ENCODE results near the gene CLCF1. TPM values are rescaled to one million over a fixed set of nuclear protein-coding genes. Genes with fewer than 3 reads are reported as not detected.

The CLCF1 gene
- total RNA-seq, 1 donor from 2014 or later, result 0.51 TPM

DNA sequence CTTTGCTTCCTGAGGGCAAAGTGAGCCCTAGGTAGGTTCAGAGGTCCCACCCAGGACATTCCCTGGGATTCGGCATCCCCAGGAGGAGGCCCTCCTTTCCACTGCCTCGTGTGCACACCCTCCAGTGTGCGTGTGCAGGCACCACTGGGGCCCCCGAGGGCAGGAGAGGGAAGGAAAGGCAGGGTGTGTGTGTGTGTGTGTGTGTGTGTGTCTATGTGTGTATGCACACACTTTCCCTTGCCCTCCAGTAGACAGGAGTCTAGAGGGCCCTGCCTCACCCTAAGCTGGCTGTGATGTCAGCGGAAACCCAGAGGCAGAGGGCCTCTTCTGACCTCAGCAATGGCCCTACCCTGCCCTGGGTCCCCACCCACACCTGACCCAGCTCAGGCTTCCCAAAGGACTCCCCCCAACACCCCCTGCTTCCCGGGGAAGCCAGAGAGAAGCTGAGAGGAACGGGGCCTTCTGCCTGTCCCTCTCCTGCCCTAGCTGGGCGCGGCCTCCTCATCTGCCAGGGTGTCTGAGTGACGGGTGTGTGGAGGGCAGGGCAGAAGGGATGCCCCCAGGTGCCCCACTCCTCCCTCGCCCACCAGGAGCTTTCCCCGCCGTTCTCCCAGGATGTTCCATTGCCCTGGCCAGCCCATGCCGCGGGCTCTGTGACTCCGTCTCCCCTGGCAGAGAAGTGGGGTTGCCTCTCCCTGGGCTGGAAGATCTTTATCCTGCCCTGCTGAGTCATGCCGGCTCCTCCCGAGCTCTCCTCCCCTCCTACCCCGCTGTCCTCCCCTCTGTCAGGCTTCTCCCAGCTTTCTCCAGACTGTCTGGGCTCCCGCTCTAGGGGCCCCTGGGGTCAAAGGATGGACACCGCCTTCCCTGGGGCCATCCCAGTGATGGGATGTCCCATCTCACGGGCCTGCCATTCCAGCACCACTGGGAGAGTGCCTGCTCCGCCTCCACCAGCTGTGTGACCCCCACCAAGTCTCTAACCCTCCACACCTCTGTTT lies 6.0 kb upstream of the CLCF1 start:
- ATAC-seq (no peak), DNase-seq (ENCODE audit: missing footprints) (peak; percentile 46)
- intact Hi-C loops (cut with DNase I), result loop anchor here (5.0 kb wide), 1 partner anchor 117 kb away; no protein-coding TSS in a partner anchor

GRCh38 chr11:67378544-67378943 lies 5.1 kb upstream of the CLCF1 start:
- intact Hi-C loops (cut with DNase I), result no loop called here
- ATAC-seq (no peak), DNase-seq (ENCODE audit: missing footprints) (peak; percentile 18)

- intact Hi-C loops (cut with DNase I), result no loop called here
- ATAC-seq (no peak), DNase-seq (ENCODE audit: missing footprints) (peak; percentile 40)
Observed at GRCh38 chr11:67376873-67377808, 3.7 kb upstream of the CLCF1 start.

DNA sequence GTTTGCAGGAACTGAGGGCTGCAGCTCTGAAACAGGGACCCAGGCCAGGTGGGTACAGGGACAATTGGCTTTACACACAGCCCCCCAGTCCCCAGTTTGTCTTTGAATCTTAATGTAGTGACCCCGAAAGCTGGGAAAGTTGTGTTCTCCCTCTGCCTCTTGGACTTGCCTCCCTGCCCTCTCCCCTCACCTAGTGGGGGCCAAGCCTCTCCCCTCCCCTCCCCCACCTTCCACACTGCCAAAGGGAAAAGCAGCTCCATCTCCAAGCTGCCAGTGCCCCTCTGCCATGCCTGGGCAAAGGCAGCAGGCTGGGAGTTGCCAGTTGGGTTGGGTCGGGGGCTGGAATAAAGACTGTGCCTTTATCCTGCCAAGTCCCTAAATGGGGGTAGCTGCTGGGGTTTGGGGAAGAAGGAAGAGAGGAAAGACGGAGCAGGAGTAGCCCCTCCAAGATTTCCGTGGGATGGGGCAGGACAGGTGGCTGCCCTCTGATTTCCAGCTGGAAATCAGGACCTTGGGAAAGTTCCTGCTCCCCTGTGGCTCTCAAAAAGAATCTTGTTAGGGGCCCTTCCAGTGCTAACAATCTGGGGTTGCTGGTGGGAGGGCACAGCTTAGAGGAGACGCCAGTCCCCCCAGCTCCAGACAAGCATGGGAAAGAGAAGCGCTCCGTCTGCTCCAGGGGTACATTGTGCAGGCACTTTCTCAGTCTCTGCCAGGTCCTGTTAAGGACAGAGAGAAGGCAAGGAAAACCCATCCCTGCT lies 2.8 kb upstream of the CLCF1 start:
- intact Hi-C loops (cut with DNase I), result no loop called here
- ATAC-seq, result no peak
- DNase-seq (ENCODE audit: missing footprints), result peak; percentile 9

DNA sequence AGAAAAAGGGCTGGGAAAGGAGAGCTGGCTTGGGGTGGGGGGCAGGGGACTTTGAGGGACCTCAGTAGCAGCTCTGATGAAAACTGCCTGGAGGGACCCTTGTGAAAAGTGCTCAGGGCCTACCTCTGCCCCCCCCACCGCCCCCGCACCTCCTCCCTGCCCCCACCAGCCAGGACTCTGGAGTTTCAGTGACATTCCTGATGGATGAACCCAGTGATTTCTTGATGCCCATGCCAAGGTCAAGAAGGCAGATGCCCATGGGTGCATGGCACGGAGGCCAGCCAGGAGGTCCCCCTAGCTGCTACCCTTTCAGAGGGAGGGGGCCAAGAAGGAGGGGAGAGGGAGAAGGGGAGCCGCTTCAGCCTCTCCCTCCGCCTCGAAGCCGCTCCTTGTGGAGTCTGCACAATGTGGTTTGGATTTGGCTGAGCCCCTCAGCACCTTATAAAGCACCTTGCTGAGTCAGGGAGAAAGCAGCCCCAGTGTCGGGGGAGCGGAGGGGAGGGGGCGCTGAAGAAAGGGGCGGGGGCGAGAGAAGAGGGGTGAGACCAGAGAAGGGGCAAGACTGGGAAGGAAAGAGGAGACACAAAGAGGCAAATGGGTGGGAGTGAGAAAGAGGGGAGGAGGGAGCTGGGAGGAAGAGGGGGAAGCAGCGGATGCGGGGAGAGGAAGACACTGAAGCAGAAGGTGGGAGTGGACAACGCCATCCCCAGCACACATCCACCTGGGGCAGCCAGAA lies 2.1 kb upstream of the CLCF1 start:
- intact Hi-C loops (cut with DNase I), result no loop called here
- DNase-seq (ENCODE audit: missing footprints) (no peak), ATAC-seq (no peak)

- no peak for ATAC-seq
- no peak for DNase-seq (ENCODE audit: missing footprints)
- intact Hi-C loops (cut with DNase I), result no loop called here
Observed at GRCh38 chr11:67374571-67375281, 1.3 kb upstream of the CLCF1 start.

DNA sequence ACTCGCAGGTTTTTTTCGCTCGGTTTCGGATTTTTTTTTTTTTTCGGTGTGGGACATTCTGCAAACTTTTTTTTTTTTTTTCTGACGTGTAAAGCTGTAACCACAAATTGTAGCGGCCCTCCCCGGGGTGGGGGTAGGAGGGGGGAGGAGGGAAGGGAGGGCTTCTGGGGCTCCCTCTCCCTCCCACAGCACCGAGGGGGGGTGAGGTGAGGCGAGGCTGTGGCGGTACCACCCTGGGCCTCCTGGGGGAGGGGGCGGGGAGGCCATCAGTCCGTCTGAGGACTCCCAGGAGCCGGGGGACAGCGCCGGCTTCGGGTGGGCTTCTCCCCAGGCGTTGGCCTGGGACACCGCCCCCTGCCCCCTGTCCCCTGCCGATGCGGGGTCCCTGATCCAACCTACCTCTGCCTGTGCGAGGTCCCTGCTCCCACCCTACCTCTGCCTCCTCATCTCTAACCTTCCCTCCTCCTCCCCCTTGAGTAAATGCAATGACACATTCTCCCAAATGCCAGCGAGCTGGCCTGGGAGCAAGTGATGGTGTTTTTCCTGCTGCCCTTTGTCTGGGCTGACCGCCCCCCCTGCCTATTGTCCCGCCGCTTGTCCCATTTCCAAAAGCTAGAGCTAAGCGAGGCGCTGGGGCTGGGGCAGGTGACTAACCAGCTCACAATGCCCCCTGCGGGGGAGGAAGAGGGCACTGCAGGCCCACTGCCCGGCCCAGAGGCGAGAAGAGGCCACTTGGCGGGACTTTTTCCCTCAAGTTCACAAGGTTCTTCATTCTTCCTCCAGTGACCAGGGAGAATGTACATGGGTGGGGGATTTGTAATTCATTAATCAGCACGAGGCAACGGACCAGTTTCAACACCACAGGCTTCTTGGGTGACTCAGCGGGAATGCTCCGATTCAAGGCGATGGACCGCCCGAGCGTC lies 511 bp upstream of the CLCF1 start:
- ATAC-seq (peak; percentile 41), DNase-seq (ENCODE audit: missing footprints) (peak; percentile 82)
- intact Hi-C loops (cut with DNase I), result no loop called here

DNA sequence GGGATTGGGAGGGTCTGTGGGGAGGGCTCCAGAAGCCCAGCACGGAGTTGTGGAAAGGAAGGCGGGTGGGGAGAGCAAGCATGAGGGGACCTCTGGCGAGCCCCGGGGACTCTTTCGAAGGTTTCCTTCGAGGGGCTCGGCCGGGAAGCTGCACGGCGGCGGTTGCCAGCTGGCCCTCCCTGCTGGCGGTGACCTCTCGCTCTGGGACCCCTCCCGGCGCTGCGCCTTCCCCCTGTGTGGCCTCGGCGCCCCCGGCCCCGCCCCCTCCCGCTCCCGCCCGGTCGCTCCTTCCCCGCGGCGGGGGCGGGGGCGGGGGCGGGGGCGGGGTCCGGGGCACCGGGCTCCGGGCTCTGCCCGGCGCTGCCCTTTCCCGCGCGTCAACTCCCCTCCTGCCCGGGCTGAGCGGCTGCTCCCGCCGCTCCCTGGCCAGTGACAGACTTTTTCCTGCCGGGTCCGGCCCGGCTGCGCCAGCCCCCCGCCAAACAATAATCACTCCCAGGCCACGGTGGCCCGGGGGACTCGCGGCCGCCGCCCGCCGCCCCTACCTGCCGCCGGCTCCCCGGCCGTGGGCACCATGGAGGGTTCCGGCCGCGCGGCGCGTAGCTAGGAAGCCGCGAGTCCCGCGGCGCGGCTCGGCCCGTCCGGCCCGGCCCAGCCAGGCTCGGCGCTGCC lies 941 bp downstream of the CLCF1 start:
- DNase-seq (ENCODE audit: missing footprints) (no peak), ATAC-seq (peak; percentile 2)
- intact Hi-C loops (cut with DNase I), result no loop called here

GRCh38 chr11:67371911-67372320 lies 1.5 kb downstream of the CLCF1 start:
- ATAC-seq, result no peak
- DNase-seq (ENCODE audit: missing footprints), result peak; percentile 56
- intact Hi-C loops (cut with DNase I), result no loop called here

DNA sequence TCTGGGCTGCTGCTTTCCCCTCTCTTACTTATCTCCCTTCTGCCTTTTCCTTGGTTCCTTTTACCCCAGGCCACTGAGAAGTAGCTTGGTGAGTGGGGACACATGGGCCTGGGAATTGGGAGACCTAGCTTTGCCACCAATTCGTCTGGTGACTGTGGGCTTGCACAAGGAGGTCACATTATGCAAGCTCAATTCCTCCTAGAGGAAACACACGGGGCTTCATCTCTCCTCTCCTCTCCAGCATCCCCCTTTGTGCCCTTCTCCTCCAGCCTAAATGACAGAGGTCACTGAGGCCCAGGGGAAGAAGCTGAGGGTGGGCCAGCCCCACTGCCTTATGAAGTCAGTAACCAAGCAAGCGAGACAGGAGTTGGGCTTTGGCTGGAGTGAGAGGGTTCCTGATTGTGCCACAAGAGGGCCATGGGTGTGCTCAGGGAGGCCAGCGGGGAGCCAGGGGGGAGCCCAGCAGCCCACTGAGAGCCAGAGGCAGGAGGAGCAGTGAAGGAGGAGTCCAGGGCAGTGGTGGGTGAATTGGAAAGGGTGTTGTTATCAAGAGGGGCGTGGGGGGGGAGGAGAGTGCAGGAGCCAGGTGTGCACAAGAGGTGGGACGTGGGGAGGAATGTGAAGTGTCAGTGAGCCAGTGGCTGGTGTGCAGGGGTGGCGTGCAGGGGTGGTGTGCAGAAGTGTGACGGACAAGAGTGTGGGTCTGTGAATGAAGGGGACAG lies 2.0 kb downstream of the CLCF1 start:
- DNase-seq (ENCODE audit: missing footprints) (no peak), ATAC-seq (peak; percentile 16)
- intact Hi-C loops (cut with DNase I), result no loop called here

DNA sequence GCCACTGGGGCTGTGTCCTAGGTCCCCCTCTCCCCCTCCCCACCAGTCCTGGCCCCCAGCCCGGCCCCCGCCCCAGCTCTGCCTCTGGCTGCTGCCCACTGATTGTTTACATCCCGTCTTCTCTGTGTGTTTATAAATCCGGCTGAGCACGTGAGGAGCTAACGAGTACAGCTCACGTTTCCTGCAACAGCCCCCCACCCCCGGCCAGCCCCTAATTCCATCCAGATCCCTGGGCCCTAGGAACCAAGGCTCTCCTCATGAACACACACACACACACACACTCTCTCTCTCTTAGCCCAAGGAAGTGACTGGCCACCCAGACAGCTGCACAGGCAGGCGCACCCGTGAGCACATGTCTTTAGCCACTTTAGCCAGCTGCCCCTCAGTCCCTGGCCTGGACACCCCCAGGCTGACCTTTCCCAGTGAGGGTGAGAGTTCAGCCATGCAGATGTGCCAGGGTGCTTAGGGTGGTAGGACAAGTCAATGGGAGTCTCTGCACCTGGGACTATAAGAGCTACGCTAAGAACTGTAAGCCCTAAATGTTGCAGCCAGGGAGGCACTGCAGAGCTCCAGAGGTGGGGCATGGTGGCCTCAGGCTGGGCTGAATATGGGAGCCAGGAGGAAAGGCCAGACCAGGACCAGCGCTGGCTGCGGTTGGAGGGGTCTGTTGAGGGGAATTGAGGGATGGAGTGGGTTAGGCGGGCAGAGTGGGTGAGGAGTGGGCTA lies 2.9 kb downstream of the CLCF1 start:
- ATAC-seq (no peak), DNase-seq (ENCODE audit: missing footprints) (no peak)
- intact Hi-C loops (cut with DNase I), result no loop called here

DNA sequence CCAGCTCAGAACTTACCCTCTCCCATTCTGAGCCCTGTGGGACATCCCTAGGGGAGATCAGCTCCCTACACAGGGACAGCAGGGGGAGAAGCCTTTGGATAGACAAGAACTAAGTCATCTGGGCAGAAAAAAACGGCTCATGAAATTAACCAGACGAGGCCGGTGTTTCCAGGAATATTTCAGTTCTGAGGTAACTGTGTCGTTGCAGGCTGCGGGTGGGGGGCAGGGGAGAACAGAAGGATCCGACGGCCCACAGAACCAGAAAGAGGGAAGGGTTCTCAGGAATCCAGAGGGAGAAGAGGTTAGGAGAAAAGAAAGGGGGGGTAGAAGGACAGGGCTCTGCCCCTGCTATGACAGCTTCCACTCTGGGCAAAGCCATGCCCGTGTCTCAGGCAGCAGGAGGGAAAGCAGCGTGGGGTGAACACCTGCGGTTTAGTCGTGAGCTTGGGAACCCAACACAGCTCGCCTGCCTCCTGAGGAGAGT lies 3.6 kb downstream of the CLCF1 start:
- intact Hi-C loops (cut with DNase I), result no loop called here
- ATAC-seq (no peak), DNase-seq (ENCODE audit: missing footprints) (no peak)

DNA sequence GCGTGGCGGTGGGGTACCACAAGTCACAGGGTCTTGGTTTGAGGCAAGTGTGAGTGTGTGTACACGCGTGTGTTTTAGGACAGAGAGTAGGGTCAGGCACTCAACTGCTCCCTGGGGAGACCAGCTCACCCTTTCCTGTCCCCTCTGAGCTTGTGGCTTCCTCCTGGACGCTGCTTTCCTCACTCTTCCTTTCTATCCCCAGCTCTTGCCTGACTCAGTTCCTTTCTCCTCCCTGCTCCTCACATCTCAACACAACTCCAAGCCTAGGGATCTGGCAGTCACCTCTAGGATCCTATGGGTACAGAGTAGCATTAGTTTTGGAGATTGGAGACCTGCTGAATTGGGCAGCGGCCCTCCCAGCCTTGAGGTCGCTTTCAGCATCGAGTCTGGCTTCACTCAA lies 4.1 kb downstream of the CLCF1 start:
- intact Hi-C loops (cut with DNase I), result no loop called here
- DNase-seq (ENCODE audit: missing footprints) (no peak), ATAC-seq (no peak)

DNA sequence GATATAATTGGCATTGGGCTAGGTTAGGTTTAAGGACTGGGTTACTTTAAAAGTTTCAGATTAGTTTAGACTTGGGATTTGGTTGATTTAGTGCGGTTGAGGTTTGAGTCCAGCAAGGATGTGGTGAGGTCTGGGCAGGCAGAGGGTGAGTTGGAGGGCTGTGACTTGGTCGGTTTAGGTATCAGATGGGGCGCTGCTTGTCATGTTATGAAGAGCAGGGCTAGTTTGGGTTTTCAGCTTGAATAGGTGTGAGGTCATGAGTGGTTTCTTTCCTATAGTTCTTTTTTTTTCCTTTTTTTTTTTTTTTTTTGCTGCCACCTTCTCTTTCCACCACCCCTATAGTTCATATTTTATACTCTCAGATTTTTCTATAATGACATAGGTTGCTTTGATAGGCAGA lies 4.8 kb downstream of the CLCF1 start:
- intact Hi-C loops (cut with DNase I), result no loop called here
- ATAC-seq, result no peak
- DNase-seq (ENCODE audit: missing footprints), result no peak
